A549 (cell line): ENCODE data around the gene ZNF765. TPM values are rescaled to one million over a fixed set of nuclear protein-coding genes. Genes with fewer than 3 reads are reported as not detected.
"Not testable (repeated sequence)": the region's sequence is repeated elsewhere in the genome, so short reads cannot be mapped to it uniquely, and the experiment has no call there.

Source experiments
- ATAC-seq, 2 experiments: fragments of 200-7000 bp in 1 of 2; fragments of >200 bp in 1 of 2; cut with Nextera tagmentation in 1 of 2; cut with Tn5 transposase in 1 of 2; 3 replicates each; pipeline versions ENCODE4 v1.8.0 to v1.9.1; 2018 to 2020; ENCODE audit warnings: mild to moderate bottlenecking in 1 of 2, moderate library complexity in 1 of 2
- CTCF ChIA-PET: fragments of 300-600 bp; sonication (Branson Sonifier 250); formaldehyde crosslinking; extraction: SDS; loops from one replicate; lab custom pipeline; 2021; ENCODE audit warnings: antibody characterized with exemption, inconsistent platforms; lab: Yijun Ruan, JAX
- POLR2A ChIA-PET: fragments of 350-600 bp; formaldehyde crosslinking; extraction: SDS; loops from one replicate; lab custom pipeline; 2021; ENCODE audit warnings: antibody characterized with exemption, inconsistent platforms; lab: Yijun Ruan, JAX
- DNase-seq, 2 experiments: peaks; one replicate each; pipeline versions ENCODE4 v3.0.0 to v3.0.0-alpha.2; 2011 to 2016; ENCODE audit warnings: low read depth in 1 of 2, low spot score in 1 of 2
- FAIRE-seq: peaks from 2 replicates; lab custom pipeline; 2011; peaks lifted over from hg19 to GRCh38; lab: Jason Lieb, UNC
- H3K27ac ChIP-seq, 2 experiments: fragments of >200 bp; sonication (Bioruptor Twin); formaldehyde crosslinking; 3 replicates each; pipeline ENCODE4 v1.5.1; 2016 to 2017
- H3K4me1 ChIP-seq: fragments of >200 bp; sonication (Bioruptor Twin); formaldehyde crosslinking; 3 replicates; pipeline ENCODE4 v1.6.1; 2016
- H3K4me2 ChIP-seq: fragments of >200 bp; sonication (Bioruptor Twin); formaldehyde crosslinking; 3 replicates; pipeline ENCODE4 v1.6.1; 2016
- H3K4me3 ChIP-seq: fragments of >200 bp; sonication (Bioruptor Twin); formaldehyde crosslinking; 3 replicates; pipeline ENCODE4 v1.5.1; 2016
- H3K9me3 ChIP-seq: fragments of >200 bp; sonication (Bioruptor Twin); formaldehyde crosslinking; 3 replicates; pipeline ENCODE4 v1.6.1; 2016
- ATOH8 ChIP-seq: fragments of 250-450 bp; sonication (Bioruptor Pico); IDR thresholded peaks from 2 replicates; pipeline ENCODE4 v1.5.0; 2020; ENCODE audit warnings: low read depth, mild to moderate bottlenecking, moderate library complexity
- BCL3 ChIP-seq: fragments of >200 bp; sonication (Bioruptor Twin); formaldehyde crosslinking; IDR thresholded peaks from 3 replicates; pipeline ENCODE4 v1.6.1; 2016
- CTCF ChIP-seq: fragments of >200 bp; sonication (Bioruptor Twin); formaldehyde crosslinking; IDR thresholded peaks from 3 replicates; pipeline ENCODE4 v1.5.1; 2016
- EHF ChIP-seq: fragments of 250-450 bp; sonication (Bioruptor Pico); IDR thresholded peaks from 2 replicates; pipeline ENCODE4 v1.5.0; 2020; ENCODE audit warnings: mild to moderate bottlenecking
- FOSB ChIP-seq: fragments of 250-450 bp; sonication (Bioruptor Pico); IDR thresholded peaks from 2 replicates; pipeline ENCODE4 v1.5.0; 2020; ENCODE audit warnings: mild to moderate bottlenecking, moderate library complexity
- FOSL2 ChIP-seq, 2 experiments: fragments of 450-650 bp in 1 of 2; fragments of >200 bp in 1 of 2; sonication (Bioruptor Twin) in 1 of 2; formaldehyde crosslinking; IDR thresholded peaks; 2 replicates each; pipeline versions ENCODE4 v1.5.0 to v1.6.1; 2016 to 2020; ENCODE audit warnings: mild to moderate bottlenecking in 1 of 2, moderate library complexity in 1 of 2
- HES2 ChIP-seq: fragments of >200 bp; sonication (Bioruptor Twin); formaldehyde crosslinking; IDR thresholded peaks from 2 replicates; pipeline ENCODE4 v1.6.1; 2016
- HOXB5 ChIP-seq: fragments of 250-450 bp; sonication (Bioruptor Pico); IDR thresholded peaks from 2 replicates; pipeline ENCODE4 v1.5.0; 2020; ENCODE audit warnings: mild to moderate bottlenecking, moderate library complexity
- JUN ChIP-seq, 2 experiments: fragments of >200 bp; sonication (Bioruptor Twin); formaldehyde crosslinking; IDR thresholded peaks; 2 replicates in 1 of 2; 3 replicates in 1 of 2; pipeline ENCODE4 v1.6.1; 2016 to 2017
- KDM5A ChIP-seq: fragments of 200-600 bp; sonication (generic); IDR thresholded peaks from 2 replicates; pipeline ENCODE4 v1.6.1; 2016; ENCODE audit warnings: antibody characterized with exemption, mild to moderate bottlenecking
- MAFK ChIP-seq: fragments of 450-650 bp; IDR thresholded peaks from 2 replicates; pipeline ENCODE4 v1.6.1; 2014; ENCODE audit not compliant: partially characterized antibody
- NPAS2 ChIP-seq: fragments of 250-450 bp; sonication (Bioruptor Pico); IDR thresholded peaks from 2 replicates; pipeline ENCODE4 v1.8.0; 2022; ENCODE audit warnings: mild to moderate bottlenecking, moderate library complexity, borderline replicate concordance
- NR3C1 ChIP-seq: fragments of >200 bp; sonication (Bioruptor Twin); formaldehyde crosslinking; IDR thresholded peaks from 3 replicates; pipeline ENCODE4 v1.6.1; 2017
- POLR2A ChIP-seq: IDR thresholded peaks from 2 replicates; pipeline ENCODE4 v1.6.1; 2012; ENCODE audit warnings: mild to moderate bottlenecking, low read length
- RAD21 ChIP-seq, 2 experiments: fragments of >200 bp in 1 of 2; sonication (Bioruptor Twin) in 1 of 2; formaldehyde crosslinking in 1 of 2; IDR thresholded peaks in 1 of 2; conservative IDR thresholded peaks in 1 of 2; 2 replicates in 1 of 2; 3 replicates in 1 of 2; pipeline ENCODE4 v1.6.1; 2012 to 2018; ENCODE audit warnings: inconsistent platforms in 1 of 2
- RCOR1 ChIP-seq: fragments of 150-350 bp; IDR thresholded peaks from 2 replicates; pipeline ENCODE4 v1.6.1; 2014; ENCODE audit warnings: antibody characterized with exemption, low read length, low read depth
- RFX5 ChIP-seq: fragments of 450-650 bp; IDR thresholded peaks from 2 replicates; pipeline ENCODE4 v1.7.1; 2014; ENCODE audit warnings: antibody characterized with exemption, mild to moderate bottlenecking, moderate library complexity
- SMC3 ChIP-seq: fragments of >200 bp; sonication (Bioruptor Twin); formaldehyde crosslinking; IDR thresholded peaks from 3 replicates; pipeline ENCODE4 v1.6.1; 2018; ENCODE audit warnings: inconsistent platforms
- ZNF302 ChIP-seq: fragments of 250-450 bp; sonication (Bioruptor Pico); IDR thresholded peaks from 2 replicates; pipeline ENCODE4 v1.9.0; 2021; ENCODE audit warnings: inconsistent platforms, mild to moderate bottlenecking, moderate library complexity
- WGBS: methylation state at CpG from one replicate; pipeline ENCODE4 v1.1.6; 2017; ENCODE audit errors: missing lambda C conversion rate; 5-methylcytosine and 5-hydroxymethylcytosine counted together
- polyA plus RNA-seq, 4 experiments: library from polyadenylated mRNA; depleted of rRNA in 3 of 4; stranded (reverse); fragments of >200 nt; fragmentation: RNase III in 1 of 4; extraction: RNeasy Plus Mini Kit Qiagen cat#74134 plus additional on column Dnase treatment in 1 of 4; gene quantifications; 2 replicates in 3 of 4; 3 replicates in 1 of 4; pipeline ENCODE4 v1.2.3, GENCODE V29; 2011 to 2017

Gene ZNF765
- polyA plus RNA-seq, 2 of the 4 experiments (the other 2 are of a cell fraction), result 4.8 to 8.3 TPM

GRCh38 chr19:53394522-53394973 is 401 bp upstream of the ZNF765 start (continued):
- TF ChIP-seq CTCF, result no peak; the same call in 2 of the 3 replicates
- no peak for TF ChIP-seq ATOH8 (CRISPR knock-in tag)

DNA sequence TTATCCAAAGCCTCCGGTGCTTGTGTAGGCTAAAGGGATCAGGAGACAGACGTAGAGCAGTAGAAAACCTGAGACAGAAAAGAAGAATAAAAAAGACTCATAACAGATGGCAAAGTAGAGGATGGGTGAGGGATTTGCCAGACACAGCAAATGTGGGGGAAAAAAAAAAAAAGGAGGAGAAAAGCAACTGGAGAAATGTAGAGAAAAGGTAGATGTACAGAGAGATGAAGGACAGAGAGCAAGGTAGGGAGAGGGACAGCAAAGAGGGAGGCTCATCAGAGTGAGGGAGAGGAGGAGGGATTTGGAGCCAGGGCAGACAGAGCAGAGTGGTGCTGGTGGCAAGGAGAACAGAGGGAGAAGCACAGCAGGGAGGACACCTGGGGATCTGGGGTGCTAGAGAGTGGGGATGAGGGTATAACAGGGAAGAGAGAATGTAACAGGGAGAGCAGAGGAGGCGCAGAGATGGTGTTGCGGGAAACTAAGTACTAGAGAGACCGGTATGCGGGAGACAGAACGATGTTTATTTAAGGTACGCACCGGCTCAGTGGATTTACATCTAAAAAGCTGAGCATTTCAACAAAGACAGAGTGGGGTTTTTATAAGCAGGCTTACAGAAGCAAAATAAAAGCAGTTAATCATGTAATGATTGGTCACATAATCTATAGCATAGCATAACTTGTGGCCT is 1.0 kb downstream of the ZNF765 start:
- peak overlapping the region; percentile 95 for H3K4me2 ChIP-seq
- H3K4me1 ChIP-seq, FAIRE-seq, DNase-seq, CTCF ChIA-PET: not testable (repeated sequence)
- 76% methylated on average over 9 of the region's 9 CpGs for WGBS
- POLR2A ChIA-PET, result interaction anchor here (0.6 to 1.6 kb wide), 3 partner anchors 59 to 285 kb away, joined by 3 to 10 read pairs (median 4); no protein-coding TSS in a partner anchor
- peak overlapping the region; percentile 80 to 85; a peak in 5 of 6 replicates for H3K27ac ChIP-seq
- ATAC-seq, result peak in 1 of 2 experiments; percentile 5; a peak in 2 of 6 replicates
- peak overlapping the region; percentile 99 for H3K4me3 ChIP-seq
- peaks cover 80% of the 10 kb centered on the region for H3K9me3 ChIP-seq

DNA sequence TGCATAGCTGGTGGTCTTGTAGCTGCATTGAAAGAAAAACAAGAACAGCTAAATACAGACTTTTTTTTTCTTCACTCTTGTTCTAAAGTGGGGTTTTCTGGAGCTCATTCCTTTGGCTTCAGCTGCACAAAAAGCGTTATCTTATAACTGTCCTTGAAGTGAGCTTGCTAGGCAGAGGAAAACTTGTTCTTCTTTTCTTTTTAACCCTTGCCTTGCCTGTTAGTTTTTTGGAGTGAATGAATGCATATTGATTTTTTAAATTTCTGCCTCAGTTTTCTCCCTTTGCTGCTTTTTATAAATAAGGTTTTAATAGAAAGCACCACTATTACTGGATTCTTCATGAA is 1.5 kb downstream of the ZNF765 start:
- POLR2A ChIA-PET, result interaction anchor here (0.6 to 1.6 kb wide), 3 partner anchors 60 to 286 kb away, joined by 3 to 10 read pairs (median 4); no protein-coding TSS in a partner anchor

GRCh38 chr19:53397918-53398317 is 3.0 kb downstream of the ZNF765 start:
- H3K4me2 ChIP-seq, ATAC-seq, H3K27ac ChIP-seq, FAIRE-seq, DNase-seq, H3K4me1 ChIP-seq, H3K4me3 ChIP-seq: not testable (repeated sequence)
- whole genome bisulfite sequencing, result 100% methylated on average over 1 of the region's 1 CpG
- CTCF ChIA-PET, result interaction anchor here (0.6 kb wide), 1 partner anchor 1222 kb away, joined by 3 read pairs; no protein-coding TSS in a partner anchor
- H3K9me3 ChIP-seq, result peaks cover 80% of the 10 kb centered on the region
- POLR2A ChIA-PET, result interaction anchor here (1.6 kb wide), 1 partner anchor 123 kb away, joined by 3 read pairs; no protein-coding TSS in a partner anchor

More for the DNA sequence above, 1.5 kb downstream of the ZNF765 start:
- CTCF ChIA-PET, result no interaction called here
- Histone ChIP-seq H3K4me1 (no peaks in the 10 kb centered on the region), H3K4me3 (no peak overlapping the region), H3K27ac (no peak overlapping the region), H3K4me2 (no peak overlapping the region; the same call in 2 of the 3 replicates), H3K9me3 (peaks cover 79% of the 10 kb centered on the region)
- ATAC-seq, result no peak
- TF ChIP-seq HES2 (no peak), JUN (IDR thresholded peaks at IDR 0.05) (no peak), NR3C1 (no peak), KDM5A (no peak), MAFK (no peak), EHF (CRISPR knock-in tag) (no peak), RAD21 (conservative IDR thresholded peaks at IDR 0.05 in 1 of 2, IDR thresholded peaks at IDR 0.05 in 1 of 2) (no peak), RCOR1 (no peak), ATOH8 (CRISPR knock-in tag) (no peak), FOSL2 (IDR thresholded peaks at IDR 0.05) (no peak), FOSL2 (CRISPR knock-in tag; IDR thresholded peaks at IDR 0.05) (no peak), POLR2A (no peak), HOXB5 (CRISPR knock-in tag) (no peak), SMC3 (no peak), ZNF302 (CRISPR knock-in tag) (no peak), BCL3 (no peak), NPAS2 (CRISPR knock-in tag) (no peak), FOSB (CRISPR knock-in tag) (no peak), RFX5 (no peak)
- 63% methylated on average over 1 of the region's 1 CpG for WGBS
- FAIRE-seq, result no peak
- DNase-seq, result no peak
